GM12891 (cell line): ENCODE data around the gene FAM229B.

Experiments used
- PAX5 ChIP-seq: IDR thresholded peaks from 2 replicates; pipeline ENCODE4 v1.6.1; 2011; ENCODE audit warnings: low read length, moderate library complexity, mild to moderate bottlenecking; ENCODE audit not compliant: insufficient read depth, severe bottlenecking
- POLR2A ChIP-seq: IDR thresholded peaks from 2 replicates; pipeline ENCODE4 v1.6.1; 2011; ENCODE audit warnings: low read depth, low read length, control low read depth
- POLR2AphosphoS5 ChIP-seq: IDR thresholded peaks from 2 replicates; pipeline ENCODE4 v1.6.1; 2011; ENCODE audit warnings: low read depth, low read length, control low read depth
- POU2F2 ChIP-seq: IDR thresholded peaks from 2 replicates; pipeline ENCODE4 v1.6.1; 2011; ENCODE audit warnings: low read depth, mild to moderate bottlenecking, control low read depth, low read length, moderate library complexity
- SPI1 ChIP-seq: IDR thresholded peaks from 2 replicates; pipeline ENCODE4 v1.6.1; 2011; ENCODE audit warnings: low read depth, low read length, control low read depth
- TAF1 ChIP-seq: IDR thresholded peaks from 2 replicates; pipeline ENCODE4 v1.6.1; 2011; ENCODE audit warnings: low read depth, low read length, control low read depth

DNA sequence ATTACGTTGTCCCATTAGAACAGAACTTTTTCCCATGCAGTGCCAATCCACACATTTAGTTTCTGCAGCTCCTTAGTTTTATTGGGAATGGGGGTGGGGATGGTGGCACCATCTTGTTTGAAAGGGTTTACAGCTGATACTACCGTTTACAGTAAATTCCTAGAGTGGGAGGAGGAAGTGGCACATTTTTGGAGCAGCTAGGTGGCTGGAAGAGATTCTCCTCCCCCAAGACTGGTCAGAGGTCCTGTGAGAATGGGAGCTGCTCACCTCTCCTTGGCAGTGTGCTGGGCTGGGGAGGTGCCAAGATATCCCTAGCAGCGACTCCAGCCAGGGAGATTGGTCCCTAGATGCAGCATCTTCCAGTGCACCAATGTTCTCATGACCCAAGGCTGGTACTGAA is 45.9 kb upstream of the FAM229B start:
- TF ChIP-seq POLR2AphosphoS5 (no peak), PAX5 (no peak), POLR2A (no peak), SPI1 (no peak), TAF1 (no peak), POU2F2 (no peak)
